Suppressor macrophage (primary cell): Measurements from ENCODE around the gene HTR1D.
"Not testable (repeated sequence)": the region's sequence is repeated elsewhere in the genome, so short reads cannot be mapped to it uniquely, and the experiment has no call there.

Experiments used
- DNase-seq, 4 experiments: peaks; one replicate each; pipeline ENCODE4 v3.0.0-alpha.2; 2020 to 2022

Gene HTR1D

DNA sequence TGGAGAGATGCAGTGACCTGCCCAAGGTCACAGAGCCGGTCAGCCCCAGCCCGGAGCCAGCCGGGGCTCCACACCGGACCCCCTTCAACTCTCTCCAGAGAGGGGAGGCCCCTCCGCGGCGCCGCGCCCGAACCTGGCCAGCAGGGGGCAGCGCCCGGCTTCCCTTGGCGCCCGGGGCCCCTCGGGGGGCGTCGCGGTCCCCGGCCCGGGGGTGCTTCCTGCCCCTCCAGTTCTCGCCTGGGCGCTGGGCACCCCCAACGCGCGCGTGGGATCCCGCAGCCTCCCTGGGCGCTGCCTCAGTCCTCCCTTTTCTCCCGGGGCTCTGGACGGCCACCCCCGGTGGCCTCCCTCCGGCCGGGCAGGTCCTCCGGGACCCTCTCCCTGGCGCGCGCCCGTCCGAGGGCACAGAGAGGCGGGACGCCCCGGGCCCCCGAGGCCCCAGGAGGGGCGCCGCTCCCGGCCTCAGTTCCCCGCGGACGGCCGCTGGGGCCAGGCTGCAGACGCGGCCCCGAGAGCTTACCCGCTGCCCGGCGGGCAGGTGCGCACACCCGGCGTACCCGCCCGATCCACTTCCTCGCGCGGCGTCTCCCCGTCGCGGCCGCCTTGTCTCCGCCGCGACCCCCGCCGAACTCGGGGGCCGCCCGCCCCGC is 406 bp downstream of the HTR1D start:
- DNase-seq = peak in 1 of 4 experiments; percentile 26

DNA sequence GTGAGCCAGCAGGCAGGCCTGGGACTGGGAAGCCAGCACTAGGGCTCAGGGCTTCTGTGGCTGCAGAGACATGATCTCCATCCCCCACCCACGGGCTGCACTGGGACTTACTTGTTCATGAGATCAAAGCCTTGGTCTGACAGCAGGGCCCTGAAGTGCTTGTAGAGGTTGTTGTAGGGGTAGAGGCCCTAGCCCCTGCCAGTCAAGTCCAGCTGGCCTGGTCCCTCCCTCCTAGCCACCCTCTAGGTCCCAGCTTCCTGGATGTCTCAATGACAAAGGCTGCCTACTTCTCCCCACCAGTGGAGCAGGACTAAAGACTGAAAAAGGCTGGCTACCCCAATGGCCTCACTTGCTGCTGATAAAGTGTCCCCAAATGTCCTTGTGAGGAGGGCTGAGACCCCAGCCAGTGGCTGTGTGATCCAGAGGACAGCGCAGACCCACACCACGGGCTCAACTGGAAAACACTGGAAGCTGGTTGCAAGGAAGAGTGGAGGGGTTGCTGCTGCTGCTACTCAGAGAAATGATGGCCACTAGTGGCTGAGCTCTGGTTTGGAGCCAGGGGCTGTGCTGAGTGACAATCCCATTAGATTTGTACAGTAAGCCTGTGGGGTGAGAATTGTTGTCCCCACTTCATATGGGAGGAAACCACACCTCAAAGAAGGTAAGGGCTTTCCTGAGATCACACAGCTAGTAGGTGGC is 1.4 kb downstream of the HTR1D start:
- peak in 1 of 4 experiments; percentile 2 for DNase-seq

DNA sequence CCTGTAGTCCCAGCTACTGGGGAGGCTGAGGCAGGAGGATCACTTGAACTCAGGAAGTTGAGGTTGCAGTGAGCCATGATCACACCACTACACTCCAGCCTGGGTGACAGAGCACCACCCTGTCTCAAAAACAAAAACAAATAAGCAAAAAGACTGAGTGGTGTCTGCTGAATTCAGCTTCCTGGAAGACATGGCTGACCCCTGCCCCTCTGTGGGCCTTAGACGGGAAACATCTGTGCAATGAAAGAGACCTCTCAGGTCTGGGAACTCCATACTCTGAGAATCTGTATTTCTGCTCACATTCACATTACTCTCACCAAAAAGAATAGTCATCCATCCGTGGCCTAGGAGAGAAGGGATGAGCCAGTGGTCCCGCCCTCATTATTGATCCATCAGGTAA is 2.0 kb downstream of the HTR1D start:
- DNase-seq = no peak

DNA sequence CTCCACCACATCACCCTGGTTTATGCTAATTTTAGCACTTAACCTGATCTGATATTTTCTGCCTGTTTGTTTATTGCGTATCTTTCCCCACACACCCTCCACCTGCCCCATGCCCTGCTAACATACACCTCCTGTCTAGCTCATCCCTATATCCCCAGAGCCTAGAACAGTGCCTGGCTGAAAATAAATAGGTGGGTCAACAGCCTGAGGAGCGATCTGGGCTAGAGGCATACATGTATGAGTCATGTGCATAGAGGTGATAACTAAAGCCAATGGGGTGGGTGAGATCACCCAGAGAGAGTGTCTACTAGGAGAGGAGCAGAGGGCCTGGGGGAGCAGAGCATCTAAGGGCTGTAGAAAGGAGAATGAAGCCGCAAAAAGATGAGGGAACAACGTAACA is 2.7 kb downstream of the HTR1D start:
- no peak for DNase-seq

DNA sequence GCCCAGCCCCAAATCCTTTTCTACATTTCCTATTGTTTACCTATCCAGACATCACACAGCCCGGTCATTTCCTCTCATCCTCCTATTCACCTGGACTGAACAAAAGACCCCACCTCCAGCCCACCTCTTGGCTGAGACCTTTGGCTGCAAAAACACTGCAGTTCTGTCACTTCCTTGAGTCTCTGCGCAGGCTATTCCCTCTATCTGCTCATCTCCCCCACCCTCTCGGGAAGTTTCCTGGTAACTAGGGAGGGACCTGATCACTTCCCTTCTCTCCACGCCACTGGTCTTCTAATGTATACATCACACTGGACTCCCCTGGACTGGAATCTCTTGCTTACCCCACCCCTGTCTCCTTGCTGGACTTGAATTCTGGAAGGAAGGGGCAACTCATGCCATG is 5.3 kb downstream of the HTR1D start:
- no peak for DNase-seq

DNA sequence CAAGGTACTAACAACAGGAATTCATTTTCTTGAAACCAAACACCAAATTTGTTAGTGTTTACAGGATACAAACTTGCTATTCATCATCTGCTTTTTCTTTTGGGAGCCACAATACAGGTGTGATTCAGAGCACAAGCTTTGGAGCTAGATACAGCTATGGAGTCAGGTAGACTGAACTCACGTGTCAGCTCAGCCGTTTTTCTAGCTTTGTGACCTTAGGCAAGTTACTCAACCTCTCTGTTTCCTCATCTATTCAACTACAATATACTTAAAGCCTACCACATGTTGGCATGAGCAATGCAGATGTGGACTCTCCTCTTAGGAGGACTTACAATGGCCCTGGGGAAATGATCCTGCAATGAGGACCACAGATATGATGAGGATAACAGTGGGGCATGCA is 6.3 kb downstream of the HTR1D start:
- DNase-seq = no peak

DNA sequence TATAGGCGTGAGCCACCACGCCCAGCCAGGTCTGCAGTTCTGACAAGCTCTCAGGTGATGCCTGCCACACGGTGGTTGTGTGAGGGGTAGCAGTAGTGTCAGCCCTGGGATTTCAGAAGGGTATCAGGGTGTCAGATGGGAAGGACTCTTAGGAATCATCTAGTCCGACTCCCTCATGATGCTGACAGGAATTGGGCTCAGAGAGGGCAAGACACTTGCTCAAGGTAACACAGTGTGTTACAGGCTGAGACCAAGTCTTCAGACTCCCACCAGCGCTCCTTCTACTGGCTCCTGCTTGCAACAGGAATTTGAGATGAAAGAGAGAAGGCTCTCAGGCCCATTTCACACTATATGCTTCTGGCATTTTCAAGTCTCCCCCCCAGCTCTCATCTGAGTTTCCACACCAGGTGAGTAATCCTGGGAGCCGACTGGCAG is 6.9 kb downstream of the HTR1D start:
- DNase-seq = no peak

DNA sequence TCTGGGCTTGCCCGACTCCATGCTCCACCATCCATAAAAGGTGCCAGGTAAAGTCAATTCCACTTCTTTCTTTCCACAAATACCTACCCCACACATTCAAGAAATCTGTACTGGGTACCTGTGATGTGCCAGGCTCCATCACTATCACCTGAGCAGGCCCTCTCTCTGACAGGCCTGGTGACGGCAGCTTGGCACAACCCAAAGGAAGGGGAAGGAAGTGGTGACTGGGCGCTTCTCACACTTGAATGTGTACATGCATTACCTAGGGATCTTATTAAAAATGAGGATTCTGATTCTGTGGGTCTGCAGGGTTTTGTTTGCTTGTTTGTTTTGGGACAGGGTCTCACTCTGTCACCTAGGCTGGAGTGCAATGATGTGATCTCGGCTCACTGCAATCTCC is 7.5 kb downstream of the HTR1D start:
- no peak for DNase-seq

DNA sequence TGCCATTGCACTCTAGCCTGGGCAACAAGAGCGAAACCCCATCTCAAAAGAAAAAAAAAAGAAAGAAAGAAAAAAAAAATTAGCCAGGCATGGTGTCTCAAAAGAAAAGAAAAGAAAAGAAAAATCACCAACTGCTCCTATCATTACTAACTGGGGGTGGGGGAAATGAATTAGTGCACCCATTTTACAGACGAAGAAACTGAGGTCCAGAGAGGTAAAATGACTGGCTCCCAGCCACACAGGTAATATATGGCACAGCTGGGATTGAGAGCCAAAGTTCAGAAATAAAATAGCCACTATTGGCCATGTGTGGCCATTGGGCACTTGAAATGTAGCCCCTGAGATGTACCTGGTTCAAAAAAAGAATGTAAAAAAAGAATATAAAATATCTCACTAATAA is 8.8 kb downstream of the HTR1D start:
- no peak for DNase-seq

DNA sequence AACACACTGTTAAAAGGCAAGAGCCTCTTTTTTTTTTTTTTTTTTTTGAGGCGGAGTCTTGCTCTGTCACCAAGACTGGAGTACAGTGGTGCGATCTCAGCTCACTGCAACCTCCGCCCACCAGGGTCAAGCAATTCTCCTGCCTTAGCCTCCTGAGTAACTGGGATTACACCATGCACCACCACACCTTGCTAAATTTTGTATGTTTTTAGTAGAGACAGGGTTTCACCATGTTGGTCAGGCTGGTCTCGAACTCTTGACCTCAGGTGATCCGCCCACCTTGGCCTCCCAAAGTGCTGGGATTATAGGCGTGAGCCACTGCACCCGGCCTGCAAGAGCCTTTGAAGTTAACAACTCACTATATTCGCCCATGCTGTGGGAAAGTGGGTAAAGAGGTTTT is 9.6 kb downstream of the HTR1D start:
- not testable (repeated sequence) for DNase-seq

DNA sequence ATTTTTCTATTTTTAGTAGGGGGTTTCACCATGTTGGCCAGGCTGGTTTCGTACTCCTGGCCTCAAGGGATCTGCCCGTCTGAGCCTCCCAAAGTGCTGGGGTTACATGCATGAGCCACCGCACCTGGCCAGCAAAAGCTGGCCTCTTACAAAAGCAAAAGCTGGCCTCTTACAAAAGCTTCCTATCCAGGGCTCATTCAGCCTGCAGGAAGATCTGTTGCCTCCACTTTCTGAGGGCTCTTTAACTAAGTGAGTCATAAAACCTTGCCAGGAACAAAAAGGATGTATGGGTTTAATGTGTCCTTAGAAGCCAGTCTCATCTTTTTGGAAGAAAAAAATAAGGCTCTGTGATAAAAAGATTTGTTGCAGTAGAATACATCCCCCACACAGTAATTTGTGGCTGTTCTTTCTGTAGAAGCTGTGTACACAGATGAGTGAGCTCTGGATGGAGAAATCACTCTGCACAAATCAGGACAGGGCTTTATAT is 15.0 kb downstream of the HTR1D start:
- DNase-seq = no peak

DNA sequence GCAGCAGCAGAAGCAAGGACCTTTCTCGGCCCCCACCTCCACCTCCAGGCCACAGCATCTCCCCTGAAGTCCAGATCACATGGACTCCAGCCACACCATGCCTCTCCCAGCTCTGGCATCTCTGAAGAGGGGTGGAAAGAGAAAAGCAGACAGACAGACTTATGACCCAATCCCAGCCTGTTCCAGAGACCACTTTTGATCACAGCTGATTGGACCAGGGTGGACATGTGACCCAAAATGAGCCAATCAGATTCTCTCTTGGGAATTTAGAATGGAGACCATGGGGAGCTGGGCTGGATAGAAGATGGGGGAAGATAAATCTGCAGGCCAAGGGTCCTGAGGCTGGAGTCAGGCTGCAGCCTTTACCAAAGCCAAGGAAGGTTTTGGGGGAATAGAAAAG is 16.4 kb downstream of the HTR1D start:
- no peak for DNase-seq

DNA sequence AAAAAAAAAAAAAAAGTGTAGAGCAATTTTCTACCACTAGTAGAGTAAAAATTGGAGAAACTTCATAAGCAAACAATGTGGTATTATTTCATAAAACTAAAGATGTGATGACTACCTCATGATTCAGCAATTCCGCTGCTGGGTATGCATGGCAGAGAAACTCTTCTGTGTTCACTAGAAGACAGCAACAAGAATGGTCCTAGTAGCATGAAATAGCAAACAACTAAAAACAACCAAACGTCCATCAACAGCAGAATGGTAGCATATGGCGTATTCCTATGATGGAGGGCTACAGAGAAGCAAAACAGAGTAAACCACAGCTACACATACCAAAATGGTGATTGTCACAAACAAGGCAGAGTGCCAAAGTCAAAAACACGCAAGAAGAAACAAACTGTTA is 18.9 kb downstream of the HTR1D start:
- DNase-seq = no peak

DNA sequence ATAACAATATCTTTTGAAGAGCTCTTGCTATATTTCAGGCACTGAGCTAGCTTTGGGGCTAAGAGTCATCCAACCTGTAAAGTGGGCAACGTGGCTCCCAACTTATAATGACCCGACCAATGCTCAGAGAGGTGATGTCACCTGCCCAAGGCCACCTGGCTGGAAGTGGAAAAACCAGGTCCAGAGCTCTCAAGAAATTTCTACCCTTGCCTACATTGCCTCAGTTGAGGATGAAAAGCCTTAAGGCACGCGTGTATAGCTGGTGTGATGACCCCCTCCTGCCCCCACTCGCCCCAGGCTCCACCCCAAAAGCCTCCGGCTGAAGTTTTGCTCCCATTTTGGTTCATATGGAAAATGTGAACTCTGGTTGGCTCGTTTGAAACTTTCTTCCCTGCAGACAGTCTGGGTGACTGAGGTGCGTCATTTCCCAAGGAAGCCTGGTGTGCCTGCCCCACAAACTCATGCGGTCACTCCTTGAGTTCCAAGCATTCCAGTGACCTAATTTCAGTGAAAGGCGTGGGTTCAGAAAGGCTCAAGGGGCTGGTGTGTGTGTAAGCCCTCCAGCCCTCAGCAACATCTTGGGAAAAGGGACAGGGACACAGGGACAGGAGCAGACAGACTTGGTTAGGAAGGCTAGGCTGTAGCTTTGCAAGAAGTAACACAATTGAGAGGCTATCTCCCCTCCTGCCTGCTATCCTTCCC is 20.5 kb downstream of the HTR1D start:
- DNase-seq = no peak

DNA sequence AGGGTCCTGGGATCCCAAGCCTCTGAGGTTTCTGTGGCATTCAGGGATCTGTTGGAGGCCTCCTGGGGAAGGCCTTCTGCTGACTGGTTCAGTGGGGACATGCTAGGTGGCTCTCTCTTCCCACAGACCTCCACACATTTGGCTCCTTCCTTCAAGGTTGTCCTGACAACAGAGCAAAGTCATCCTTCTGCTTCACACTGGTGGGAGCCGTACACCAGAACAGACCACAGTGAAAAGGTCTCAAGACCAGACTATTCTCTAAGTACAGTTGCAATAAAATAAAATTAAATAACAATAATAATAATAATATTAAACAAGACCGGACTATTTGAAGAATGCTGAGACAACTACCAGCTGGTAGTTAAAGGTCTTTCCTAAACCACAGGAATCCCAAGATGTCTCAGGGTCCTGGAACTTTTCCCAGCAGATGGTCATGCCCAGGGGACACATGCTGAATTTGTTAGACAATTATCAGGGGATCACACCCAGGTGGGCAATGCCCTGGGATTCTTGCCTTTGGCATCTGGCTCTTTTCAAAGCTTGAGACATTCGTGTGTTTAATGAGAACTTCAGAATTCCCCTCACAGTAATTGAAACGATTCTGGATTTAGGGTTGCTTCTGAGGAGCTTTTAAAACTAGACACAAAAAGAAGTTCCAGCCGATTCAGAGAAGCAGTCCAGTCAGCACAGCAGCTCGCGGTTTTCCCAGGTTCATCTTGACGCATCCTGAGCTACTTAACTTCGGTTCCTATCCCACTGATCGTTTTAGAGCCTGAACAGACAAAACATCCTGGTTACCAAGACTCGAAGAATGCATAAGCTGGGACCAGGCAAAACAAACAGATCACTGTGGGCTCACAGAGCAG is 22.9 kb downstream of the HTR1D start:
- DNase-seq = no peak

DNA sequence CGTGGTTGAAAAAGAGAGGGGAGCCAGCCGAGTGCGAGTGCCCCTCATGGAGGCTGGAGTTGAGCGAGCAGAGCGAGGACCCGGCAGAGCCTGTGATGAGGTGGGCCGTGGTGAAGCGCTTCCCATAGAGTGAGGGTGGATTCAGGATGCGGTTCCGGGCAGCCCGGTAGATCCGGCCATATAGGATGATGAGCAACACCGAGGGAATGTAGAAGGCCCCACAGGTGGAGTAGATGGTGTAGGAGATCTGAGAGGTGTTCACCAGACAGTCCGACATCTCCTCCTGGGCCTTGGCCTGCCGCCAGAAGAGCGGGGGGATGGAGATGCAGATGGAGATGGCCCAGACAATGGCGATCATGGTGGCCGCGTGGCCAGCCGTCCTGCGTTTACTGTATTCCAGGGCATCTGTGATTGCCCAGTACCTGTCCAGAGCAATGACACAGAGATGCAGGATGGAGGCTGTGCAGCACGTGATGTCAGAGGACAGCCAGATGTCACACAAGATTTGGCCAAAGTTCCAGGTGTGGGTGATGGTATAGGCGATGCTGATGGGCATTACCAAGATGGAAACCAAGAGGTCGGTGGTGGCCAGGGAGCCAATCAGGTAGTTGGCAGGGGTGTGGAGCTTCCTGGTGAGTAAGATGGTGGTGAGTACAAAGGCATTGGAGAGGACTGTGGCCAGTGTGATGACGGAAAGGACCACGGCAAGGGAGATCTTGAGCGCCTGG is 23.7 kb downstream of the HTR1D start:
- DNase-seq = no peak

DNA sequence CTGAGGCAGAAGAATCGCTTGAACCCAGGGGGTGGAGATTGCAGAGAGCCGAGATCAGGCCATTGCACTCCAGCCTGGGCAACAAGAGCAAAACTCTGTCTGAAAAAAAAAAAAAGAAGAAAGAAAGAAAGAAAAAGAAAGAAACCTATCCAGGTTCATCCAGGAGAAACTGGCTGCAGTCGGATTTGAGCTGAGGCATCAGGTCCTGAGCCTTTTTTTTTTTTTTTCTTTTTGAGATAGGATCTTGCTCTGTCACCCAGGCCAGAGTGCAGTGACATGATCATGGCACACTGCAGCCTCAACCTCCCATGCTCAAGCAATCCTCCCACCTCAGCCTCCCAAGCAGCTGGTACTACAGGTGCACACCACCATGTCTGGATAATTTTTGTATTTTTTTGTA is 26.1 kb downstream of the HTR1D start:
- no peak for DNase-seq

DNA sequence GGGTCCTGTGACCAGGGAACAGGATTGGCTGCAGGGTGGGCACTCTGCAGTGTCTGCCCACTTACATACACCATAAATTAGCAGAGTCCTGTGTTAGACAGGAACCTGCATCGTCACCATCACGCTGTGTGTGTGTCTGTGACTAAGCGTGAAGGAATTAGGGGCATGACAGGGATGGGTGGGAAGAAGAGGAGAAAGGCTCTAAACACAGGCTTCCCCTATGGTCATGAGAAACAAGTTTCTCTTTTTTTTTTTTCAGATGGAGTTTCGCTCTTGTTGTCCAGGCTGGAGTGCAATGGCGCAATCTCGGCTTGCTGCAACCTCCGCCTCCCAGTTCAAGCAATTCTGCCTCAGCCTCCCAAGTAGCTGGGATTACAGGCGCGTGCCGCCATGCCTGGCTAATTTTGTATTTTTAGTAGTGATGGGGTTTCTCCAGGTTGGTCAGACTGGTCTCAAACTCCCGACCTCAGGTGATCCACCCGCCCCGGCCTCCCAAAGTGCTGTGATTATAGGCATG is 28.3 kb downstream of the HTR1D start:
- DNase-seq = peak; percentile 51 to 81 (median 70)

DNA sequence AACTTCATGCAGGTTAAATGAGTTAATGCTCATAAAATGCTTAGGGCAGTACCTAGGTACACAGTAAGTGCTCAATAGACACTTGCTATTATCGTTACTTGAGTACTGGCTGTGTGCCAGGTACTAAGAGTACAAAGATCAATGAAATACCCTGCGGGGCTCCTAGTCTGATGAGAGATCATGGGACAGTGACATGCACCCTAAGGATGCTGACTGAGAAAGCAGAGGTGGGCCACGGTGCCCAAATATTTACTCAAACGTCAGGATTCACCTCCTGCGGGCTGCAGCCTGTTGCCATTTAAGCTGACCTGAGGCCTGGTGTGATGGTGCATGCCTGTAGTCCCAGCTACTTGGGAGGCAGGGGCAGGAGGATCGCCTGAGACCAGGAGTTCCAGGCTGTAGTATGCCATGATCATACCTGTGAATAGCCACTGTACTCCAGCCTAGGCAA is 28.8 kb downstream of the HTR1D start:
- DNase-seq = no peak

DNA sequence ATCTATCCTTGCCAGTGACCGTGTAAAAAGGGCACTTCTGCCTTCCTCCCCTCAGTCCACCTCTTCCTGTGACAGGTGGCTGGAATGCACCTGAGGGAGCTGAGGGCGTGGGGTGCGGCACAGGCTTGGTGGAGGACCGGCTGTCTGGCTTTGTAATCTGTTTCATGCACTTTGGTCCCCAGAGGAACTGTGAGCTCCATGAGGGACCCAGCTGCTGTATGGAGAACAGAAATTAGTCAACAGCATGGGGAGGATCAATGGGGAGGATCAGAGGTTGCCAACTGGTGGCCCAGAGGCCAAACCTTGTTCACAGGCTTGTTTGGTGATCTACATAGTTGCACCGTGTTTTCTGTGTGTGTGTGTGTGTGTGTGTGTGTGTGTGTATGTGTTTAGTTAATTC is 29.7 kb downstream of the HTR1D start:
- DNase-seq = no peak

DNA sequence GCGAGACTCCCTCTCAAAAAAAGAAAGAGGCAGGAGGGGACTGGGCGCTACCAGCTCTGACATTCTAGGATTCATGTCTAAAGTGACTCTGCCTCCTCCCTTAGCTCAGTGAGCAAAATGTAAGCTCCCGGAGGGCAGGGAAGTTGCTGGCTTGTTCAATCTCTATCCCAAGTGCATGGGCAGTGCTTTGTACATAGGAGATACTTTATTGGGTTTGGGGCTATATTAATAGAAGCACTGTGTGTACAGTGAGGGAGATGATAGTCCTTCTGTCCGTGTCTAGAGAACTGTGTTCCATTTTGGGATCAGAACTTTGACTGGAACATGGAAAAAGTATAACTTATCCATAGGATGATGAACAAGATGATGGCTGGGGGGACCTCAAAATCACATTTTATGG is 31.9 kb downstream of the HTR1D start:
- DNase-seq = no peak
